Measurements from ENCODE around the gene PLA2G4C.

The PLA2G4C gene

DNA sequence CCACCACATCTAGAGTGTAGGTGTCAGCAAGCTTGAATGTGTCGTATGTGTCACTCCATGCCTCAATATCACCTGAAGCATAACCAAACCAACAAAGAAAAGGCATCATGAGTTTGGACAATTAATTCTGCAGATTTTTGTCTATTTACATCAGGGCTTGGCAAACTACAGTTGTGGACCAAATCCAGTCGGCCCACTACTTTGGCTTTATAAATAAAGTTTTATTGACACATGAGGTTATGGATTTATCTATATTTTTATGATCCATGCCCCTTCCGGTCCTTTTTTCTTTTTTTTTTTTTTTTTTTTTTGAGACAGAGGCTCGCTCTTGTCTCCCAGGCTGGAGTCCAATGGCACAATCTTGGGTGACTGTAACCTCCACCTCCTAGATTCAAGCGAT, 57.5 kb downstream of the PLA2G4C start:
- DNase-seq: no peak

DNA sequence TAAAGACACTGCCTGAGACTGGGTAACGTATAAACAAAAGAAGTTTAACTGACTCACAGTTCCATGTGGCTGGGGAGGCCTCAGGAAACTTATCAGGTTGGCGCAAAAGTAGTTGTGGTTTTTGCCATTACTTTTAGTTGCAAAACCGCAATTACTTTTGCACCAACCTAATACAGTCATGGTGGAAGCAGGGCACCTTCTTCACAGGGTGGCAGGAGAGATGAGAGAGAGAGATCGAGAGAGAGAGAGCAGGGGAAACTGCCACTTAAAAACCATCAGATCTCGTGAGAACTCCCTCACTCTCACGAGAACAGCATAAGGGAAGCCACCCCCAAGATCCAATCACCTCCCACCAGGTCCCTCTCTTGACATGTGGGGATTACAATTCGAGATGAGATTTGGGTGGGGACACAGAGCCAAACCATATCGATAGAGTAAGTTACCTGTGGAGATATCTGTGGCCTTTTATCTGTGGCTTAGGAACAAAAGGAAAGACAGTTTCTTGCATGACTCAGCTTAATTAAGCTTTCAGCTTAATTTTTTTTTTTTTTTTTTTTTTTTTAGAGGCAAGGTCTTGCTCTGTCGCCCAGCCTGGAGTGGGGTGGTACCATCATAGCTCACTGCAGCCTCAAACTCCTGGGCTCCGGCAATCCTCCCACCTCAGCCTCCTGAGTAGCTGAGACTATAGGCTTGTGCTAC, 59.1 kb downstream of the PLA2G4C start:
- no peak for DNase-seq

DNA sequence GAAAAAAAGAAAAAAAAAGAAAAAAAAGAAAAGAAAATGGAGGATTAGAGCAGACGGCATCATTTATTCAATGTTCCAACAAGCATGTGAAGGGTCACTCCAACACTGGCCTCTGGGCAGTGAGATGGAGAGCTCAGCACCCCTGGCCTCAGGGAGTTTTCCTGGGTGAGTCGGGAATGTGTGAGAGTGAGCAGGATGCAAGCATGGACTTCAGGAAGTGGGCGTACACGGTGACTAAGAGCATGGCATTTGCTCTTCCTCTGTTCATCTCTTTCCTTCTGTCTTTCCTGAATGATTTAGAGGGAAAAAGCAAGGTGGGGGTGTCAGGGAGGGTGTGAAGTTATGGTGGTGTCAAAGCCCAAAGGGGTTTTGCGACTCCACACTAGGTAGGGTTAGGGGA, 66.1 kb downstream of the PLA2G4C start:
- DNase-seq: no peak

DNA sequence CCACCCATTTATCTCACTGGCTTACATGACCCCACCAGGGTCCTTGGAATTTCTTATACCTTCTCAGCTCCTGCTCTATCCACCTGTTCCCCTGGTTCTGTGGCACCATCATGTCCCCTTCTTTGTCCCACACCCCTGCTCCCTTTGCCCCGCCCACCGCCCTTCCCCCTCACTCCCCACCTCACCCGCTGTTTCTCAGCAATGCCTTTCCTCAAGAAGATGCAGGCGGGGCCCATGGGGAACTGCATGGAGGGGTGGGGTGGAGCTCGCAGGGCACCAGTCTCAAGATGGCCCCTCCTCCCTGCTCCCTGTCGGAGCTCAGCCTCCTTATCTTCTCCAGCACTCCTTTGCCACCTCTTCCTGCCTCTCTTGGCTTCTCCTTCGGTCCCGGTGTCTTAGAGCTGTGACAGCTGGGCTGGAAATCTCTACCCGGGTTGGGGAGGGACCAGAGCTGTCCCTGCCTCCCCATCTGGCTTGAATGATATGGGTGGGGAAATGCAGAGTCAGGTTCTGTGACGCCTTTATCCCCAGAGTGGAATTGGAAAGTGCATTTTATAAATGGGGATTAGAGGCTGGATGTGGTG, 66.8 kb downstream of the PLA2G4C start, which contains the start of gene CABP5:
TSS of gene CABP5 (minus strand) at position 405 of the 584 bp plus-strand sequence. CDS start at position 248, 157 bp downstream.
- DNase-seq: no peak

DNA sequence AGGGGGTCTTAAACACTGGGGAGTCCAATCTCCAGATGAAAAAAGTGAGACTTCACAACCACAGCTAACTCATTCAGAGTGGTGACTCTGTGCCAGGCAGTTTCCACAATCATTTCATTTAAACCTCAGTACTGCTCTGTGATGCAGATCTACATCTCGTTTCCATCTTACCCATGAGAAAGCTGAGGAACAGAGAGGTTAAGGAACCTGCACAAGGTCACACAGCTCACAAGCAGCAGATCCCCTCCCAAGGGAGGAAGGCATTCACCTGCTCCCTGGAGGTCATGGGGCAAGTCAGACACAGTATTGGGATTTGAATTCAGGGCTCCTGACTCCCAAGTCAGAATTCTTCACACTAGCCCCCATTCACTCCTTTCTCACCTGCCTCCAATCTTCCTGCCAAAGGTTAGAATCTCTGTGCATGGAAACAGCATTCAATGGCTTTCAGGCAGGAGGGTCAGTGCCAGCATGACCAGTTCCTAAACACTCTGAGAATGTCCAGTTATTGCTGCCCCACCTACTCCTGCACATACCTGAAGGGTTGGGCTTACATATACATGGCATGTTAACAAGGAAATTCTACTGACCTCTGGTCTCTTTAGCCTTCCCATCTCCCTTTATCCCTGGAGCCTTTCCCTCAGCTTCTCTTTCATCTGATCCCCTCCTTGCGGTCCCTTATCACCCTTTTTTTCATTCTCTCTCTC, 68.6 kb downstream of the PLA2G4C start:
- DNase-seq: no peak

DNA sequence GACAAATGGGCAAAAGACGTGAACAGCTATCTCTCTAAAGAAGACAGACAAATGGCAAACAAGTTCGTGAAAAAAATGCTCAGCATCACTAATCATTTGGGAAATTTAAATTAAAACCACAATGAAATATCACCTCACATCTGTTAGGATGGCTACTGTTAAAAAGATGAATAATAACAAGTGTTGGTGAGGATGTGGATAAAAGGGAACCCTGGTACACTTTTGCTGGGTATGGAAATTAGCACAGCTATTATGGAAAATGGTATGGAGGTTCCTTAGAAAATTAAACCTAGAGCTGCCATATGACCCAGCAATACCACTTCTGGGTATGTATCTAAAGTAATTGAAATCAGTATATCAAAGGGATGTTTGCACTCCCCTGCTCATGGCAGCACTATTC, 73.9 kb downstream of the PLA2G4C start:
- no peak for DNase-seq

DNA sequence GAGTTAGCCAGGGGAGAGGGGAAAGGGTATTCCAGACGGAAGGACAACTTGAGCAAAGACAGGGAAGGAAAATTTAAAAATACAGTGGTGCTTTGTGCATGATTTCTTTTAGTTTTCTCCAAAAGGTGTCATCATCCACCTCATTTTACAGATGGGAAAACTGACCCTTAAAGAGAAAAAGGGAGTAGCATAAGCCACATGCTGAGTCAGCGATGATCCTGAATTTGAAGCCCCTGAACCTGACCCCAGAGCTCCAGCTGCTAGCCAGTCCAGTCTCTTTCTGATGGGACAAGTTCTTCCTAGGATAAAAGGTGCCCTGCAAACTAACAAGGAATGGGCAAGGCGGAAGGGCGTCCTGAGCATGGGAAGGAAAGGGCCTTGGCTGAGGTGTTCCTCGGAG, 77.0 kb downstream of the PLA2G4C start:
- no peak for DNase-seq

DNA sequence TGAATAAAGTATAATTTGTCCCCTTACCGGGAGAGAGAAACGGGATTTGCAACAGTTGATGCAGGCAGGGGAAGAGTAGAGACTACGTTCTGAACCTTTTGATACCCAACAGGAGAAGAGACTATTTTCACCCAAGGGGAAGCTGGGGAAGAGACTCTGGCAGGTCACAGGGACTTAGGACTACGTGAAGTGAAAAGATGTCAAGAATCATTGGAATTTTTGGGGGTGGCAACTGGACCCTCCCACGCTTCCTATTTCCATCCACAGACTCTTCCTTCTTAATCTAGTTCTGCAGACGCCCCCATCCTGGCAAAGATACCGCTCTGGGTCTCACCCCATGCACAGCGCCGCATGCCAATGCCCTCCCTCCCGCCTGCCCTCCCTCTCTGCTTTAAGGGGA, 80.5 kb downstream of the PLA2G4C start:
- DNase-seq: no peak

DNA sequence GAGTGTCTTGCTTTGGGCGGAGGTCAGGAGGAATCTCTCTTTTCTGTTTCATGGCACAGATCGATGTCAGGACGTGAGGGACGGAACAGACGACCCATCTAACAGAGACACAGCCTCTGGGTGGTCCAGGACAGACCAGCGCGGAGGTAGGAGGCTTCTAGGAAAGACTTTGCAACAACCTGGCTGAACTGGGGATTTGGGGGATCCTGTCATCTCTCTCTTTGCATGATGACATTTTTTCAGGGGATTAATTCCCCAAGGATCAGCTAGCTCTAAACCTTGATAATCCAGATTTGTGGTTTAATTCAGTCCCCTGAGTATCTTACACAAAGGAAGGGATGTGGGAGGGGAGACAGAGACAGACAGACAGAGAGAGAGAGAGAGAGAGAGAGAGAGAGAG, 81.2 kb downstream of the PLA2G4C start:
- no peak for DNase-seq

DNA sequence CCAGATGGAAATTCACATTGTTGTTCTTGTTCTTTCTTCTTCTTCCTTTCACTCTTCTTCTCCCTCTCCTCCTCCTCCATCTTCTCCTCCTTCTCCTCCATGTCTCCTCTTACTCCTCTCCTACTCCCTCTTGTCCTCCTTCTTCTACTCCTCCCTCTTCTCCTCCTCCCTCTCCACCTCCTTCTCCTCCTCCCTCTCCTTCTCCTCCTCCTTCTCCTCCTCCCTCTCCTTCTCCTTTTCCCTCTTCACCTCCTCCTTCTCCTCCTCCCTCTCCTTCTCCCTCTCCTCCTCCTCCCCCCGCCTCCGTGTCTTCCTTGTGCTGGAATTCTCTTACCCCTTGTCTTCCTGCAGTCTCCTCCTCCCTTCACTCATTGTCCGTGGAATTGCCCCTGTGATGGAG, 85.1 kb downstream of the PLA2G4C start:
- DNase-seq: no peak

DNA sequence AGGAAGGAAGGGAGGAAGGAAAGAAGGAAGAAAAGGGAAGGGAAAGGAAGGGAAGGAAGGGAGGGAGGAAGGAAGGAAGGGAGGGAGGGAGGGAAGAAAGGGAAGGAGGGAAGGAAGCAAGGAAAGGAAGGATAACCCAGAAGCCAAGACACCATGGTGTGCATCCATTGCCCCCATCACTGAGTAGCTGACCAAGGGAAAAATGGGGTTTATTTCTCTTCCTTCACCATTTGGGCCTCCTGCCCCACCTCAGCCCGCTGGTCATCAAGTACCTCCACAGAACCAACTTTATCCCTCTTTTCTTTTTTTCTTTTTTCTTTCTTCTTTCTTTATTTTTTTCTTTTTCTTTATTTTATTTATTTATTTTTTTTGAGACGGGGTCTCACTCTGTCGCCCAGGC, 87.1 kb downstream of the PLA2G4C start:
- no peak for DNase-seq

DNA sequence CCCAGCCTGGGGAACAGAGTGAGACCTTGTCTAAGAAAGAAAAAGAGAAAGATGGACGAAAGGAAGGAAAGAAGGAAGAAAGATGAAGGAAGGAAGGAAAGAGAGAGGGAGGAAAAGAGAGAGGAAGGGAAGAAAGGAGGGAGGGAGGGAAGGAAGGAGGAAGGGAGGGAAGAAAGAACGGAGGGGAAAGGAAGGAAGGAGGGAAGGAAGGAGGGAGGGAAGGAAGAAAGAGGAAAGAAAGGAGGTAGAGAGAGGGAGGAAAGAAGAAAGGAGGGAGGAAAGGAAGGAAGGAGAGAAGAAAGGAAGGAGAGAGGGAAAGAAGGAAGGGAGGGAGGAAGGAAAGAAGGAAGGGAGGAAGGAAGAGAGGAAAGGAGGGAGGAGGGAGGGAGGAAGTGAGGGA, 87.6 kb downstream of the PLA2G4C start:
- no peak for DNase-seq

DNA sequence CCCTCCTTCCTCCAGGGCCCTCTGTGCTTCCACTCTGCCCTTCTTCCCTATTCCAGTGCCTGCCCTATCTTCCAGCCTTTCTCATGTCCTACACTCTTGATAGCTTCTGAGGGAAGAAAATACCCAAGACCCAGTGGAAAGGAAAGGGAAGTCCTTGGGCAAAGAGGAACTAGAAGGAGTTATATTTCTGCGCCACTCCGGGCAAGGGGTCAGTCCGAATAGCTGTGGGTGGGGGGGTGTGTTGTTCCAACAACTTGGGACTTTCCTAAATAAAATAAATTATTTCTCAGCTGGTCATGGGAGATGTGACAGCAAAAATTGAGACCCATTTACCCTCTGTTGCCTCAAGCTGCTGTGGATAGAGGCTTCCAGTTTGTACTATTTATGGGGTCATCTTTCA, 89.9 kb downstream of the PLA2G4C start:
- DNase-seq: no peak

DNA sequence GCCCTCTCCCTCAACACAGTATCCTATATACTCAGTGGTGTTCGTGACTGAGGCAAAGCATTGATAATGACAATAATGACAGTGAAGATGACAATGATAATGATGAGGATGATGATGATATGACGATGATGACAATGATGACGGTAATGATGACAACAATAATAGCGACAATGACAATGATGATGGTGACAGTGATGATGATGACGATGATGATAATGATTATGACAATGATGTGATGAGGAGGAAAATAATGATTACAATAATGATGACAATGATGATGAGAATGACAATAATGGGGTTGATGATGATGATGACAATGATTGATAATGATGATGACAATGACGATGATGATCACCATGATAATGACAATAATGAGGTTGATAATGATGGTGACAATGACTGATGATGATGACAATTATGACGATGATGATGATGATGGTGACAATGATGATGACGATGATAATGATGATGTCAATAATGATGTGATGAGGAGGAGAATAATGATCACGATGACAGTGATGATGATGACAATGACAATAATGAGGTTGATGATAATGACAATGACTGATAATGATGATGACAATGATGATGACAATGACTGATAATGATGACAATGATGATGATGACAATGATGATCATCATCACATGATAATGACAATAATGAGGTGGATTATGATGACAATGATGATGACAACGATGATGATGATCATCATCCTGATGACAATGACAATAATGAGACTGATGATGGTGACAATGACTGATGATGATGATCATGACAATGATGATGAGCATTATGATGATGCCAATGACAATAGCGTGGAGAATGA, 99.5 kb downstream of the PLA2G4C start:
- no peak for DNase-seq

DNA sequence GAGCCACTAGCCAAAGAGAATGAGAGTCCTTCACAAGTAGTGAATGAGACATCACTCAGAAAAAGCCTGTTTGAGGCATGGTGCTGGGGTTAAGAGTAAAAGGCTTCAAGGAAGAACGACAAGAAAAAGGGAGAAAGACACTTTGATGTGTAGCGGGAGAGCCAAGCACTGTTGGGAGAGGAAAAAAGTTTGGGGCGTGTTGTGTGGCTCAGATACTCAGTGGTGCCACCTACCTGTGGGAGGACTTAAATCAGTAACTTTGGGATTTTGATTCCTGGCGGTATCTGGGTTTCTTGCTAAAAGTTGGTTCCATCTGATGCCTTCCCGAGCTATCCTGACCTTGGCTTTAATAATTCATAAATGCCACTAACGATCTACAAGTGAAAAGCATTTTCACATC, 103.9 kb downstream of the PLA2G4C start:
- no peak for DNase-seq

DNA sequence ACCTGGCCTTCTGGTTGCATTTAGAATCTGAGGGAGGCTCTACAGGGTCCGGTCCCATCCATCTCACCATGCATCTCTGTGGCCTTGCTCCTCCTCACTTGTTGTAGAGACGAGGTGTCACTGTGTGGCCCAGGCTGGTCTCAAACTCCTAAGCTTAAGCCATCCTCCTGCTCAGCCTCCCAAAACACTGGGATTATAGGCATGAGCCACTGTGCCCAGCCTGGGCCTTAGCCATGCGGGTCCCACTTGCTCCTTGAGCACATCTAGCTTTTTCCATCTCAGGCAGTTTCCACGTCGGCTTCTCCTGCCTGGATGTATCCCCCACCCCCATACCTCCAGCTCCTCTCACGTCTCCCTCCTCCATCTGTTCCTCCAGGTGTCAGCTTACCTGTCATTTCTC, 106.4 kb downstream of the PLA2G4C start:
- no peak for DNase-seq

DNA sequence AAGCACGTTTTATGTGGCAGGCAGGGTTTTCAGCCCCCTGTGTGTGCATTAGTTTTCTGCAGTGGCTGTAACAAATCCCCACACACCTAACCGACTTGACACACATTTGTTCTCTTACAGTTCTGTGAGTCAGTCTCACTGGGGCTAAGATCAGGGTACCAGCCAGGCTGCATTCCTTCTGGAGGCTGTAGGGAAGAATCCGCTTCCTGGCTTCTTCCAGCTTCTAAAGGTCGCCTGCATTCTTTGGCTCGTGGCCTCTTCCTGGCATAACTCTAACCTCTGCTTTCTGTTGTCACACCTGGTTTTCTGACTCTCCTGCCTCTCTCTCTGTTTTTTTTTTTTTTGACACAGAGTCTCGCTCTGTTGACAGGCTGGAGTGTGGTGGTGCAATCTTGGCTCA, 109.8 kb downstream of the PLA2G4C start:
- no peak for DNase-seq

DNA sequence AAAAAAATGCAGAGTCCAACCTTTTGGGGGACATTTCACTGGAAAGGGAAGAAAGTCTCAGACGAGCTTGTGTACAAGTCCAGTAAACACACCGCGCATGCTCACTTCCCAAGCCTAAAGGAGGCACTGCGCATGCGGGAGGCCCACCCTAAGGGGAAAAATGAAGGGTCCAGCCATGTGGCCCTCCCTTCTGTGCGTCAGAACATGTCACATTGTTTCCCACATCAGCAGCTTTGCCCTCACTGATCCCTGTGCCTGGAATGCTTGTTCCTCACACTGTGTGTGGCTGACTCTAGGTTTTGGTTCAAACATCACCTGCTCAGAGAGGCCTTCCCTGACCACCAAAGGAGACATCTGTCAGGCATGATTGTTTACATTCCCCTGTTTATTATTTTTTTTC, 111.8 kb downstream of the PLA2G4C start:
- no peak for DNase-seq
